SW480 (cell line): ENCODE results near the gene TMEM229B.

Experiments used
- DNase-seq: peaks from one replicate; pipeline ENCODE4 v3.0.0-alpha.2; 2016; ENCODE audit warnings: low spot score

Gene TMEM229B

GRCh38 chr14:67423424-67423823 is 65.1 kb downstream of the TMEM229B start:
- no peak for DNase-seq

- DNase-seq = no peak
Observed at GRCh38 chr14:67421356-67422224, 66.9 kb downstream of the TMEM229B start.
